ENCODE data around the gene NFIA. TPM values are rescaled to one million over a fixed set of nuclear protein-coding genes. Genes with fewer than 3 reads are reported as not detected.

NFIA gene
- polyA plus RNA-seq, 1 donor (not counting 4 experiments of a cell fraction or from before 2014, with no cell fraction given), result 14.7 TPM

DNA sequence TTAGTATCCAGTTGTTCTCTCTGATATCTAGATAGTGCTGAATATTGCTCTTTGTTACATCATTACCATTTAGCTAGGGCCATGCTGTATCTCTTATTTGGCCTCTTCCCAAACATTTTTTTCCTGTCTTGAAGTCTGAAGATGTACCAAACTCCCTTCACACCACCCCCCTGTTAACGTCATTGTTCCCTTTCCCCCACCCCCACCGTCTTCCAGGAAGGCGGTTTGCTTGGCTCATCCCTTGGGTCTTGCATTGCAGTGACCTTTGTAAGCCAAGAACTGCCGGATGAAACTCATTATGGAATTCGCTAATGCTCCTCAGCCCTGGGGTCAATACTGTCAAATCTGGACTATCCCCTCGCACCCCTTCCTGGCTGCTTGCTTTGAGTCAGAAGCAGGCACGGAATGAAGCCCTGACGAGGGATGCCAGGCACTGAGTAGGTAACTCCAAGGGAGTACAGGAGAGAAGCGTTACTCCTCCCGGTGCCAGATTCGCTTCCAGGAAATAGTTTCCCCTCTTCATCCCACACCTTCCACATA, 359.4 kb downstream of the NFIA start:
- TF ChIP-seq EZH2 (IDR thresholded peaks at IDR 0.05; ENCODE audit: low read length) (no peak), CTCF (optimal IDR thresholded peaks at IDR 0.05 in 1 of 3, IDR thresholded peaks at IDR 0.05 in 1 of 3, conservative IDR thresholded peaks at IDR 0.05 in 1 of 3; ENCODE audit: extremely low read depth in 1 of 3, insufficient read depth in 2 of 3, low read length in 3 of 3) (no peak)
- H3K4me2 ChIP-seq (ENCODE audit: control insufficient read depth, extremely low read depth, insufficient read depth, low read depth, low read length), result no peak overlapping the region
- no peak overlapping the region for H3K27ac ChIP-seq (ENCODE audit: control insufficient read depth, insufficient read depth, low read length)

GRCh38 chr1:61442544-61442943, 360.2 kb downstream of the NFIA start:
- no peak overlapping the region for H3K4me2 ChIP-seq (ENCODE audit: control insufficient read depth, extremely low read depth, insufficient read depth, low read depth, low read length)
- peaks cover 0 to 3% of the 10 kb centered on the region in 2 experiments for H3K36me3 ChIP-seq (ENCODE audit: control insufficient read depth in 2 of 2, extremely low read depth in 1 of 2, insufficient read depth in 2 of 2, low read length in 2 of 2)
- H2AFZ ChIP-seq (ENCODE audit: control insufficient read depth, low read length), result no peak overlapping the region
- TF ChIP-seq EZH2 (IDR thresholded peaks at IDR 0.05; ENCODE audit: low read length), result no peak
- no peak for TF ChIP-seq CTCF (optimal IDR thresholded peaks at IDR 0.05 in 1 of 3, IDR thresholded peaks at IDR 0.05 in 1 of 3, conservative IDR thresholded peaks at IDR 0.05 in 1 of 3; ENCODE audit: extremely low read depth in 1 of 3, insufficient read depth in 2 of 3, low read length in 3 of 3)
- no peaks in the 10 kb centered on the region for H3K79me2 ChIP-seq (ENCODE audit: control insufficient read depth, insufficient read depth, low read length)
- H3K4me3 ChIP-seq (ENCODE audit: control insufficient read depth in 2 of 3, extremely low read depth in 1 of 3, insufficient read depth in 2 of 3, low read depth in 1 of 3, low read length in 3 of 3), result no peak overlapping the region
- FAIRE-seq, result no peak
- no peak overlapping the region for H3K9ac ChIP-seq (ENCODE audit: control insufficient read depth, extremely low read depth, insufficient read depth, low read length)
- dilution Hi-C loops (cut with MboI; ENCODE audit: extremely low pct_ligation_motif_present, low sequenced_read_pairs), result no loop called here
- DNase-seq (ENCODE audit: low read depth, low spot score), result no peak
- no peak overlapping the region for H3K27ac ChIP-seq (ENCODE audit: control insufficient read depth, insufficient read depth, low read length)
- H3K9me3 ChIP-seq (ENCODE audit: control insufficient read depth, low read depth, low read length), result no peaks in the 10 kb centered on the region
- no peaks in the 10 kb centered on the region for H3K9me1 ChIP-seq (ENCODE audit: control insufficient read depth, extremely low read depth, insufficient read depth, low read length)
- no peaks in the 10 kb centered on the region for H3K4me1 ChIP-seq (ENCODE audit: control insufficient read depth, extremely low read depth, insufficient read depth, low read length)
- no peaks in the 10 kb centered on the region for H4K20me1 ChIP-seq (ENCODE audit: control insufficient read depth, extremely low read depth, insufficient read depth, low read length)
- H3K27me3 ChIP-seq (ENCODE audit: control insufficient read depth, extremely low read depth, insufficient read depth, low read length), result no peaks in the 10 kb centered on the region

More for the DNA sequence above, 359.4 kb downstream of the NFIA start:
- no peaks in the 10 kb centered on the region for H3K27me3 ChIP-seq (ENCODE audit: control insufficient read depth, extremely low read depth, insufficient read depth, low read length)
- no peaks in the 10 kb centered on the region for H3K79me2 ChIP-seq (ENCODE audit: control insufficient read depth, insufficient read depth, low read length)
- no peaks in the 10 kb centered on the region for H3K9me3 ChIP-seq (ENCODE audit: control insufficient read depth, low read depth, low read length)
- no peak overlapping the region for H2AFZ ChIP-seq (ENCODE audit: control insufficient read depth, low read length)
- H3K9me1 ChIP-seq (ENCODE audit: control insufficient read depth, extremely low read depth, insufficient read depth, low read length), result no peaks in the 10 kb centered on the region
- no peaks in the 10 kb centered on the region for H4K20me1 ChIP-seq (ENCODE audit: control insufficient read depth, extremely low read depth, insufficient read depth, low read length)
- dilution Hi-C loops (cut with MboI; ENCODE audit: extremely low pct_ligation_motif_present, low sequenced_read_pairs), result no loop called here
- no peak overlapping the region for H3K4me3 ChIP-seq (ENCODE audit: control insufficient read depth in 2 of 3, extremely low read depth in 1 of 3, insufficient read depth in 2 of 3, low read depth in 1 of 3, low read length in 3 of 3)
- H3K4me1 ChIP-seq (ENCODE audit: control insufficient read depth, extremely low read depth, insufficient read depth, low read length), result no peaks in the 10 kb centered on the region
- no peak for FAIRE-seq
- DNase-seq (ENCODE audit: low read depth, low spot score), result no peak
- peaks cover 0 to 3% of the 10 kb centered on the region in 2 experiments for H3K36me3 ChIP-seq (ENCODE audit: control insufficient read depth in 2 of 2, extremely low read depth in 1 of 2, insufficient read depth in 2 of 2, low read length in 2 of 2)
- no peak overlapping the region for H3K9ac ChIP-seq (ENCODE audit: control insufficient read depth, extremely low read depth, insufficient read depth, low read length)
